HG03521 (cell line): ENCODE results near the gene IQSEC1.

Source experiments
- ATAC-seq: cut with Tn5 transposase; IDR thresholded peaks from one replicate; pipeline ENCODE4 v1.9.1; 2021; ENCODE audit warnings: mild to moderate bottlenecking, moderate library complexity; ENCODE audit not compliant: unreplicated experiment

Gene IQSEC1

GRCh38 chr3:12972781-12973702 lies 100.2 kb downstream of the IQSEC1 start:
- ATAC-seq = no peak

- ATAC-seq = no peak
Measured at GRCh38 chr3:12972043-12972442, 101.2 kb downstream of the IQSEC1 start.

GRCh38 chr3:12970684-12971083 lies 102.5 kb downstream of the IQSEC1 start:
- no peak for ATAC-seq

GRCh38 chr3:12969486-12969885 lies 103.7 kb downstream of the IQSEC1 start:
- ATAC-seq = no peak

- ATAC-seq = no peak
Measured at GRCh38 chr3:12968541-12968940, 104.7 kb downstream of the IQSEC1 start.

GRCh38 chr3:12967606-12968351 lies 105.5 kb downstream of the IQSEC1 start:
- peak; percentile 76 for ATAC-seq

- peak; percentile 22 for ATAC-seq
Measured at GRCh38 chr3:12966847-12967605, 106.2 kb downstream of the IQSEC1 start.

GRCh38 chr3:12965999-12966846 lies 107.0 kb downstream of the IQSEC1 start:
- ATAC-seq = no peak

GRCh38 chr3:12964711-12965612 lies 108.3 kb downstream of the IQSEC1 start:
- ATAC-seq = no peak

GRCh38 chr3:12963922-12964701 lies 109.1 kb downstream of the IQSEC1 start:
- ATAC-seq = no peak

GRCh38 chr3:12963231-12963896 lies 109.9 kb downstream of the IQSEC1 start:
- no peak for ATAC-seq

GRCh38 chr3:12962292-12962691 lies 110.9 kb downstream of the IQSEC1 start:
- ATAC-seq = no peak

GRCh38 chr3:12961697-12962036 lies 111.6 kb downstream of the IQSEC1 start:
- no peak for ATAC-seq

- no peak for ATAC-seq
Measured at GRCh38 chr3:12961007-12961696, 112.1 kb downstream of the IQSEC1 start.

GRCh38 chr3:12960497-12960896 lies 112.7 kb downstream of the IQSEC1 start:
- ATAC-seq = no peak

- no peak for ATAC-seq
Measured at GRCh38 chr3:12959838-12960378, 113.3 kb downstream of the IQSEC1 start.

GRCh38 chr3:12959410-12959809 lies 113.8 kb downstream of the IQSEC1 start:
- ATAC-seq = no peak
